HCT116 (cell line): Measurements from ENCODE around the gene ITGAE. TPM values are rescaled to one million over a fixed set of nuclear protein-coding genes. Genes with fewer than 3 reads are reported as not detected.

ENCODE experiments used
- ATAC-seq: fragments of 200-7000 bp; cut with Tn5 transposase; 2 replicates; pipeline ENCODE4 v1.9.1; 2020; ENCODE audit warnings: mild to moderate bottlenecking, moderate library complexity
- BruUV-seq: library from RNA; stranded (reverse); fragments of 400-500 nt; replicated peaks from 2 replicates; lab custom pipeline; 2021; lab: Mats Ljungman, UMichigan
- CTCF ChIA-PET: fragments of 300-600 bp; sonication (Branson Sonifier 250); formaldehyde crosslinking; loops from one replicate; lab custom pipeline; 2021; ENCODE audit warnings: antibody characterized with exemption; lab: Charles Lee
- POLR2A ChIA-PET: fragments of 300-600, 350-600 bp; sonication (Branson Sonifier 250); formaldehyde crosslinking; loops from one replicate; lab custom pipeline; 2021; ENCODE audit warnings: antibody characterized with exemption; lab: Charles Lee
- RAD21 ChIA-PET, 2 experiments: fragments of 300-600 bp; sonication (Branson Sonifier 250); formaldehyde crosslinking; loops; one replicate each; lab custom pipeline; 2023; ENCODE audit warnings: low total read pairs in 2 of 2; ENCODE audit not compliant: uncharacterized antibody in 2 of 2, unreplicated experiment in 2 of 2, low non-redundant PET in 1 of 2; lab: Charles Lee
- DNase-seq: peaks from one replicate; pipeline ENCODE4 v3.0.0-alpha.2; 2010; ENCODE audit warnings: low read depth, low spot score
- H2AFZ ChIP-seq: fragments of 200-600 bp; shearing (Covaris generic), sonication (generic); 2 replicates; pipeline ENCODE4 v1.6.1; 2017; ENCODE audit warnings: low read depth, mixed run types, mixed read lengths, antibody characterized with exemption, low read length; ENCODE audit not compliant: poor library complexity, severe bottlenecking
- H3K27ac ChIP-seq: 2 replicates; pipeline ENCODE4 v1.5.1; 2012; ENCODE audit warnings: low read depth, low read length
- H3K27me3 ChIP-seq: fragments of 200-600 bp; sonication (generic); 2 replicates; pipeline ENCODE4 v1.6.1; 2016; ENCODE audit warnings: mixed run types, low read length, mixed read lengths; ENCODE audit not compliant: insufficient read depth
- H3K36me3 ChIP-seq, 2 experiments: fragments of 200-500 bp in 1 of 2; fragments of 200-600 bp in 1 of 2; sonication (Bioruptor generic) in 1 of 2; sonication (generic) in 1 of 2; 2 replicates each; pipeline versions ENCODE4 v1.5.1 to v1.6.1; 2014 to 2016; ENCODE audit warnings: low read length in 2 of 2, inconsistent platforms in 1 of 2, mixed read lengths in 1 of 2, mixed run types in 1 of 2; ENCODE audit not compliant: insufficient read depth in 2 of 2, control insufficient read depth in 1 of 2
- H3K4me1 ChIP-seq, 2 experiments: fragments of 200-600 bp in 1 of 2; sonication (generic) in 1 of 2; 2 replicates each; pipeline versions ENCODE4 v1.5.1 to v1.6.1; 2012 to 2017; ENCODE audit warnings: low read length in 2 of 2, inconsistent platforms in 1 of 2, mild to moderate bottlenecking in 1 of 2, mixed read lengths in 1 of 2, mixed run types in 1 of 2, moderate library complexity in 1 of 2; ENCODE audit not compliant: insufficient read depth in 2 of 2, control insufficient read depth in 1 of 2
- H3K4me2 ChIP-seq: fragments of 200-600 bp; sonication (generic); 2 replicates; pipeline ENCODE4 v1.6.1; 2017; ENCODE audit warnings: mixed run types, low read length, mixed read lengths
- H3K4me3 ChIP-seq, 2 experiments: fragments of 200-600 bp in 1 of 2; sonication (generic) in 1 of 2; replicated peaks in 1 of 2; 2 replicates each; pipeline ENCODE4 v1.5.1; 2011 to 2016; ENCODE audit warnings: low read length in 2 of 2, control low read depth in 1 of 2, low read depth in 1 of 2, mild to moderate bottlenecking in 1 of 2, mixed read lengths in 1 of 2, mixed run types in 1 of 2
- H3K79me2 ChIP-seq: fragments of 200-600 bp; sonication (generic); 2 replicates; pipeline ENCODE4 v1.6.1; 2017; ENCODE audit warnings: mild to moderate bottlenecking, mixed run types, low read length, moderate library complexity, mixed read lengths; ENCODE audit not compliant: insufficient read depth
- H3K9ac ChIP-seq: fragments of 200-600 bp; sonication (generic); 2 replicates; pipeline ENCODE4 v1.6.1; 2016; ENCODE audit warnings: low read length, mixed read lengths
- H3K9me2 ChIP-seq: fragments of 200-600 bp; sonication (generic), shearing (Covaris generic); 2 replicates; pipeline ENCODE4 v1.6.1; 2017; ENCODE audit warnings: mixed run types, mild to moderate bottlenecking, moderate library complexity; ENCODE audit not compliant: insufficient read depth
- H3K9me3 ChIP-seq, 2 experiments: fragments of 200-500 bp in 1 of 2; fragments of 200-600 bp in 1 of 2; sonication (Bioruptor generic) in 1 of 2; sonication (generic) in 1 of 2; 2 replicates each; pipeline ENCODE4 v1.6.1; 2014 to 2017; ENCODE audit warnings: low read length in 2 of 2, mixed read lengths in 2 of 2, inconsistent platforms in 1 of 2, low read depth in 1 of 2, mild to moderate bottlenecking in 1 of 2, mixed run types in 1 of 2, moderate library complexity in 1 of 2; ENCODE audit not compliant: control insufficient read depth in 1 of 2, insufficient read depth in 1 of 2
- H4K20me1 ChIP-seq: fragments of 200-600 bp; sonication (generic), shearing (Covaris generic); 2 replicates; pipeline ENCODE4 v1.6.1; 2017; ENCODE audit warnings: mixed run types, mild to moderate bottlenecking, moderate library complexity; ENCODE audit not compliant: insufficient read depth
- CEBPB ChIP-seq: IDR thresholded peaks from 2 replicates; pipeline ENCODE4 v1.6.1; 2012; ENCODE audit warnings: low read depth
- FOSL1 ChIP-seq: IDR thresholded peaks from 2 replicates; pipeline ENCODE4 v1.6.1; 2012; ENCODE audit warnings: low read depth
- JUND ChIP-seq: IDR thresholded peaks from 2 replicates; pipeline ENCODE4 v1.6.1; 2012
- POLR2A ChIP-seq: IDR thresholded peaks from 2 replicates; pipeline ENCODE4 v1.7.0; 2011; ENCODE audit warnings: borderline replicate concordance; ENCODE audit not compliant: insufficient read depth, insufficient read length; ENCODE audit errors: extremely low read depth
- POLR2AphosphoS5 ChIP-seq: IDR thresholded peaks from 2 replicates; pipeline ENCODE4 v1.6.1; 2011; ENCODE audit warnings: mild to moderate bottlenecking, low read depth, low read length, moderate library complexity
- SRF ChIP-seq: IDR thresholded peaks from 2 replicates; pipeline ENCODE4 v1.6.1; 2012; ENCODE audit warnings: low read depth
- YY1 ChIP-seq: IDR thresholded peaks from 2 replicates; pipeline ENCODE4 v1.6.1; 2011; ENCODE audit warnings: low read length, low read depth, moderate library complexity, mild to moderate bottlenecking; ENCODE audit not compliant: insufficient replicate concordance; ENCODE audit errors: extremely low read depth
- ZFX ChIP-seq: fragments of 450-650 bp; IDR thresholded peaks from 2 replicates; pipeline ENCODE4 v1.6.1; 2017
- ZNF274 ChIP-seq: fragments of 200-500 bp; sonication (Bioruptor generic); IDR thresholded peaks from 2 replicates; pipeline ENCODE4 v1.6.1; 2014; ENCODE audit warnings: mild to moderate bottlenecking, low read depth, low read length, inconsistent platforms
- intact Hi-C: fragments of 100-400 bp; cut with micrococcal nuclease; formaldehyde crosslinking; loops from 2 replicates; pipeline ENCODE4 v1.10.0; 2022
- total RNA-seq: library from RNA; stranded (reverse); gene quantifications from one replicate; pipeline ENCODE4 v1.2.1, GENCODE V29; 2021; ENCODE audit not compliant: unreplicated experiment
- TF ChIP-seq, protein P1 (sequence below), 3 experiments: fragments of 200-600 bp in 1 of 3; sonication (generic) in 1 of 3; IDR thresholded peaks in 2 of 3; conservative IDR thresholded peaks in 1 of 3; 2 replicates each; pipeline ENCODE4 v1.5.1; 2012 to 2017; ENCODE audit warnings: low read depth in 2 of 3, low read length in 2 of 3, antibody characterized with exemption in 1 of 3, borderline replicate concordance in 1 of 3, control low read depth in 1 of 3, mild to moderate bottlenecking in 1 of 3, mixed read lengths in 1 of 3, mixed run types in 1 of 3, moderate library complexity in 1 of 3; ENCODE audit not compliant: insufficient read depth in 1 of 3
- TF ChIP-seq, protein P2 (sequence below): IDR thresholded peaks from 2 replicates; pipeline ENCODE4 v1.6.1; 2012; ENCODE audit warnings: low read depth

ITGAE gene
- total RNA-seq, 1 experiment from 2014 or later, result 19.9 TPM

- Histone ChIP-seq H3K4me2 (peak overlapping the region; percentile 74), H3K27me3 (no peaks in the 10 kb centered on the region), H3K79me2 (peaks cover 42% of the 10 kb centered on the region), H3K9me3 (no peaks in the 10 kb centered on the region), H4K20me1 (no peaks in the 10 kb centered on the region; the same call in 1 of the 2 replicates), H3K9ac (peak overlapping the region; percentile 97), H2AFZ (no peak overlapping the region), H3K36me3 (no peaks in the 10 kb centered on the region), H3K9me2 (no peaks in the 10 kb centered on the region), H3K4me1 (peaks cover 8 to 20% of the 10 kb centered on the region in 2 experiments), H3K4me3 (peak overlapping the region; percentile 74 to 96), H3K27ac (peak overlapping the region; percentile 77; the same call in 1 of the 2 replicates)
- TF ChIP-seq, protein P1, sequence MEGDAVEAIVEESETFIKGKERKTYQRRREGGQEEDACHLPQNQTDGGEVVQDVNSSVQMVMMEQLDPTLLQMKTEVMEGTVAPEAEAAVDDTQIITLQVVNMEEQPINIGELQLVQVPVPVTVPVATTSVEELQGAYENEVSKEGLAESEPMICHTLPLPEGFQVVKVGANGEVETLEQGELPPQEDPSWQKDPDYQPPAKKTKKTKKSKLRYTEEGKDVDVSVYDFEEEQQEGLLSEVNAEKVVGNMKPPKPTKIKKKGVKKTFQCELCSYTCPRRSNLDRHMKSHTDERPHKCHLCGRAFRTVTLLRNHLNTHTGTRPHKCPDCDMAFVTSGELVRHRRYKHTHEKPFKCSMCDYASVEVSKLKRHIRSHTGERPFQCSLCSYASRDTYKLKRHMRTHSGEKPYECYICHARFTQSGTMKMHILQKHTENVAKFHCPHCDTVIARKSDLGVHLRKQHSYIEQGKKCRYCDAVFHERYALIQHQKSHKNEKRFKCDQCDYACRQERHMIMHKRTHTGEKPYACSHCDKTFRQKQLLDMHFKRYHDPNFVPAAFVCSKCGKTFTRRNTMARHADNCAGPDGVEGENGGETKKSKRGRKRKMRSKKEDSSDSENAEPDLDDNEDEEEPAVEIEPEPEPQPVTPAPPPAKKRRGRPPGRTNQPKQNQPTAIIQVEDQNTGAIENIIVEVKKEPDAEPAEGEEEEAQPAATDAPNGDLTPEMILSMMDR (IDR thresholded peaks at IDR 0.05 in 2 of 3, conservative IDR thresholded peaks at IDR 0.05 in 1 of 3; ENCODE audit: borderline replicate concordance in 1 of 3, insufficient read depth in 1 of 3, low read depth in 2 of 3, low read length in 2 of 3), result no peak
- TF ChIP-seq POLR2A (no peak), POLR2AphosphoS5 (no peak), JUND (no peak)
- no TSS peak for BruUV-seq
- POLR2A ChIA-PET, result no interaction called here
- CTCF ChIA-PET, result no interaction called here
- no peak for ATAC-seq
- intact Hi-C loops, result no loop called here
- no peak for DNase-seq
- RAD21 ChIA-PET, result no interaction called here
These were observed 131.4 kb downstream of the ITGAE start for GRCh38 chr17:3669548-3669947.

DNA sequence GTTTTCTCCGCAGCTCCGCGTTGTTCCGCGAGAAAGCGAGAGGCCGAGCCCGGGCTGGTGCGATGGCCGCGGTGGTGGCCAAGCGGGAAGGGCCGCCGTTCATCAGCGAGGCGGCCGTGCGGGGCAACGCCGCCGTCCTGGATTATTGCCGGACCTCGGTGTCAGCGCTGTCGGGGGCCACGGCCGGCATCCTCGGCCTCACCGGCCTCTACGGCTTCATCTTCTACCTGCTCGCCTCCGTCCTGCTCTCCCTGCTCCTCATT lies 132.0 kb downstream of the ITGAE start:
- ATAC-seq, result no peak
- RAD21 ChIA-PET, result no interaction called here
- intact Hi-C loops, result no loop called here

More for the DNA sequence above, 132.0 kb downstream of the ITGAE start:
- no peak overlapping the region for H2AFZ ChIP-seq
- ChIA-PET POLR2A (interaction anchor here (0.7 to 1.1 kb wide), 2 partner anchors 8 to 91 kb away, joined by 3 read pairs; no protein-coding TSS in a partner anchor), CTCF (interaction anchor here (2.8 kb wide), 1 partner anchor 14 kb away, joined by 11 read pairs; no protein-coding TSS in a partner anchor)
- H3K4me3 ChIP-seq, result peak overlapping the region; percentile 74 to 96
- peaks cover 8 to 20% of the 10 kb centered on the region in 2 experiments for H3K4me1 ChIP-seq
- DNase-seq, result no peak
- peak overlapping the region; percentile 97 for H3K9ac ChIP-seq
- no peaks in the 10 kb centered on the region; the same call in 1 of the 2 replicates for H4K20me1 ChIP-seq
- no peaks in the 10 kb centered on the region for H3K9me3 ChIP-seq
- no peaks in the 10 kb centered on the region for H3K9me2 ChIP-seq
- H3K27ac ChIP-seq, result peak overlapping the region; percentile 77
- H3K79me2 ChIP-seq, result peaks cover 42% of the 10 kb centered on the region
- H3K27me3 ChIP-seq, result no peaks in the 10 kb centered on the region
- TF ChIP-seq POLR2A (no peak), FOSL1 (no peak), CEBPB (no peak), YY1 (no peak), ZFX (peak; percentile 42; the same call in 1 of the 2 replicates), JUND (no peak), SRF (no peak), ZNF274 (no peak)
- TF ChIP-seq, protein P2, sequence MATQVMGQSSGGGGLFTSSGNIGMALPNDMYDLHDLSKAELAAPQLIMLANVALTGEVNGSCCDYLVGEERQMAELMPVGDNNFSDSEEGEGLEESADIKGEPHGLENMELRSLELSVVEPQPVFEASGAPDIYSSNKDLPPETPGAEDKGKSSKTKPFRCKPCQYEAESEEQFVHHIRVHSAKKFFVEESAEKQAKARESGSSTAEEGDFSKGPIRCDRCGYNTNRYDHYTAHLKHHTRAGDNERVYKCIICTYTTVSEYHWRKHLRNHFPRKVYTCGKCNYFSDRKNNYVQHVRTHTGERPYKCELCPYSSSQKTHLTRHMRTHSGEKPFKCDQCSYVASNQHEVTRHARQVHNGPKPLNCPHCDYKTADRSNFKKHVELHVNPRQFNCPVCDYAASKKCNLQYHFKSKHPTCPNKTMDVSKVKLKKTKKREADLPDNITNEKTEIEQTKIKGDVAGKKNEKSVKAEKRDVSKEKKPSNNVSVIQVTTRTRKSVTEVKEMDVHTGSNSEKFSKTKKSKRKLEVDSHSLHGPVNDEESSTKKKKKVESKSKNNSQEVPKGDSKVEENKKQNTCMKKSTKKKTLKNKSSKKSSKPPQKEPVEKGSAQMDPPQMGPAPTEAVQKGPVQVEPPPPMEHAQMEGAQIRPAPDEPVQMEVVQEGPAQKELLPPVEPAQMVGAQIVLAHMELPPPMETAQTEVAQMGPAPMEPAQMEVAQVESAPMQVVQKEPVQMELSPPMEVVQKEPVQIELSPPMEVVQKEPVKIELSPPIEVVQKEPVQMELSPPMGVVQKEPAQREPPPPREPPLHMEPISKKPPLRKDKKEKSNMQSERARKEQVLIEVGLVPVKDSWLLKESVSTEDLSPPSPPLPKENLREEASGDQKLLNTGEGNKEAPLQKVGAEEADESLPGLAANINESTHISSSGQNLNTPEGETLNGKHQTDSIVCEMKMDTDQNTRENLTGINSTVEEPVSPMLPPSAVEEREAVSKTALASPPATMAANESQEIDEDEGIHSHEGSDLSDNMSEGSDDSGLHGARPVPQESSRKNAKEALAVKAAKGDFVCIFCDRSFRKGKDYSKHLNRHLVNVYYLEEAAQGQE, result no peak
- BruUV-seq, result TSS peak; percentile 93
- no peaks in the 10 kb centered on the region for H3K36me3 ChIP-seq
- H3K4me2 ChIP-seq, result peak overlapping the region; percentile 74
